ENCODE data around the gene NUCB1. TPM values are rescaled to one million over a fixed set of nuclear protein-coding genes. Genes with fewer than 3 reads are reported as not detected.

Gene NUCB1
- total RNA-seq, 1 donor from 2014 or later = 167 TPM

DNA sequence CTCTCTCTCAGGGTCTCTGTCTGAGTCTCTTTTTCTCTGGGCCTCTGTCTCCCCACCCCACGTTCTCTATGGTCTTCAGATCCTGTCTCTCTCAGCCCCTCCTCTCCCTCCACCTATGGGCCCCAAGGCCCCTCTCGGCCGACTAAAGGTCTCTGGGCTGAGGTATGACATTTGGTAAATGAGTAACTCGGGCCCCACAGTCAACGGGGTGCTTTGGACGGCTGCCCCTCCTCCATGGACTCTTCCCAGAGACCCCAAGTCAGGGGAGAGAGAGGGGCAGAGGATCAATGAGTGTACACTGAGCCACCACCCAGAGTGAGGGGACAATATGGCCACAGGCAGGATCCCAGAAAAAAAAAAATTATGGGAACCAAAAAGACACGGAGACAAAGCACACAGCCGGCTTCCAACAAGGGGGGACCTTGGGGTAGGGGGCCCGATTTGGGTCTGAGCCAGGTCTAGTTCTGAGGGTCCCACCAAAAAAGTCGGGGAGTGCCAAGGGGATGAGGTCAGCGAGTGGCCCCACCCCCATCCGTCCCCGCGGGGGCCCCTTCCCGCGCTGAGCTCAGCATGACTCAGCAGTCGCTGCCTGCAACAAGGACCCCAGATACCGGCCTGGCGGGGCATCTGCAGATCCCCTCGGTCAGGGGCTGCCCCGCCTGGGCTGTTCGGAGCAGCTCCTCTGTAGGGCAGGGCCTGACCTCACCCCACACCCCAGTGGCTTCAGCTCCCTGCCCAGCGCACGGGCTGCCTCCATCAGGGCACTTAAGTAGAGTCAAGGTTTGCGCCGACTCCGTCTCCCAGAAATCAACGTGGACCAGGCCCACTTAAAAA, 63.5 kb downstream of the NUCB1 start:
- peak; percentile 73 for DNase-seq

DNA sequence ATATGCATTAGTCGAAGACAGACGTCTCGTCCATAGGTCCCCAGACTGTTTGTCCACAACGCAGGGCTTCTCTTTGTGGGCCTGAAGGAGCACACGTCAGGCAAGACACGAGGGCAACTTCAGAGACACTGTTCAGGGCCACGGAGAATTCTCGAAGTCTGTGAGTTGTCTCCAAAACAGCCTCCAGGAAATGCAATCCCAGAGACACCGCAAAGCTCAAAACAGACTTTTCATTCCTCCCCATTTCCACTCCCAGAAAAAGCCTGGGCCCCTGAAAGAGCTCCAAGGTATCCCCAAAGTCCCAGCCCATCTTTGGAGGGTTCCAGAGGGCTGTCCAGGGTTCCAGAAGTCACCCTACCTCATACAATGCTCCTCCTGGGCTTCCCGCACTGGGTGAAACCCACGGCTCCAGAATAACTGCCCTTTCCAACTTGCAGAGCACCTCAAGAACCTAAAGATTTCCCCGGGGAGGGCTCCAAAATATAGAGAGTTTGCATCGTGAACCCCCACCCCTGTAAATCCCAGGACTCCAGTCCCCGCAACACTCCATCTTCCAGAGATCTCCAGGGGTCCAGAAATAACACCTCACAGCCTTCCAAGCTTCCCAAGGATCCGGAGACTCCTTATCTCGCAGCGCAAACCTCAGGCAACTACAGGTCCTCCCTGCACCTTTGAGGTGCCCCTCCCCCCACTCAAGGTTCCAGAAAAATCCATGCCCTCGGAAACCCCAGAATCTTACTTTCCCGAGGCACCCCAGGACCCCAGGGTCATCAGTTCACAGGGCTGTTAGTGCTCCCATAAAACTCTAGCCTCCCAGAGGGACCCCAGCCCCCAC, 64.3 kb downstream of the NUCB1 start:
- no peak for DNase-seq

DNA sequence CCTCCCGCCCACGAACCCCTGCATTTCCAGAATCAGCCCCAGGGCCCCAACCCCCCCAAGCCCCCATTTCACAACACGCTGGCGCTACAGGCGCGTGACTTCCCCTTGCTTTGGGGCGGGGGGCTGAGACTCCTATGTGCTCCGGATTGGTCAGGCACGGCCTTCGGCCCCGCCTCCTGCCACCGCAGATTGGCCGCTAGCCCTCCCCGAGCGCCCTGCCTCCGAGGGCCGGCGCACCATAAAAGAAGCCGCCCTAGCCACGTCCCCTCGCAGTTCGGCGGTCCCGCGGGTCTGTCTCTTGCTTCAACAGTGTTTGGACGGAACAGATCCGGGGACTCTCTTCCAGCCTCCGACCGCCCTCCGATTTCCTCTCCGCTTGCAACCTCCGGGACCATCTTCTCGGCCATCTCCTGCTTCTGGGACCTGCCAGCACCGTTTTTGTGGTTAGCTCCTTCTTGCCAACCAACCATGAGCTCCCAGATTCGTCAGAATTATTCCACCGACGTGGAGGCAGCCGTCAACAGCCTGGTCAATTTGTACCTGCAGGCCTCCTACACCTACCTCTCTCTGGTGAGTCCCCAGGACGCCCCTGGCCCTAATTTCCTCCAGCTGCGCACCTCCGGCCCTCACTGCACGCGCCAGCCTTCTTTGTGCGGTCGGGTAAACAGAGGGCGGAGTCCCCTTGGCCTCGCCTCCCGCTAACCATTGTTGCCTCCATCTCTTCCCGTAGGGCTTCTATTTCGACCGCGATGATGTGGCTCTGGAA, 65.1 kb downstream of the NUCB1 start, which contains the start of gene FTL:
FTL (plus strand) TSS at position 270 of the 766 bp plus-strand sequence; CDS start at position 469, 199 bp downstream.
- DNase-seq = peak; percentile 97

DNA sequence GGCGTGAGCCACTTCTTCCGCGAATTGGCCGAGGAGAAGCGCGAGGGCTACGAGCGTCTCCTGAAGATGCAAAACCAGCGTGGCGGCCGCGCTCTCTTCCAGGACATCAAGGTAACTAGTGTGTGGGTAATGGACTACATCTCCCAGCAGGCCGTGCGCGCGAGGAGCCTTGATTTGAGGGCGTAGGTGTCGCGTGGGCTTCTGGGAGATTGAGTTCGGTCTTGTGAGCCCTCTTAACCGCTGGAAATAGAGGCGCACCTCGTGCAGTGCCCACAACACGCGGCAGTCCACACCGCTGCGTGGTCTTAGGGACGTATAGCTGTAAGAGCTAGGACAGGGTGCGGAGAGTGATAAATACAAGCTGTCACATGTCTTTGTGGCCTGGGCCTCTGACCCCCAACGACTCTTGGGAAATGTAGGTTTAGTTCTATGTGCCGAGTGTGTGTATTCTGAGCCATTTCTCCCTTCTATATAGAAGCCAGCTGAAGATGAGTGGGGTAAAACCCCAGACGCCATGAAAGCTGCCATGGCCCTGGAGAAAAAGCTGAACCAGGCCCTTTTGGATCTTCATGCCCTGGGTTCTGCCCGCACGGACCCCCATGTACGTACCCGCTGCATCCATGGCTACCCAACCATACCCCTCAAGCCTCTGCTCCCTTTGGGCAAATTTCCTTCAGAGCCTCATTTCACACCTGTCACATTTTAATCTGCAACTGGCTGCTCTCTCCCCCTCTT, 65.9 kb downstream of the NUCB1 start:
- peak; percentile 90 for DNase-seq

DNA sequence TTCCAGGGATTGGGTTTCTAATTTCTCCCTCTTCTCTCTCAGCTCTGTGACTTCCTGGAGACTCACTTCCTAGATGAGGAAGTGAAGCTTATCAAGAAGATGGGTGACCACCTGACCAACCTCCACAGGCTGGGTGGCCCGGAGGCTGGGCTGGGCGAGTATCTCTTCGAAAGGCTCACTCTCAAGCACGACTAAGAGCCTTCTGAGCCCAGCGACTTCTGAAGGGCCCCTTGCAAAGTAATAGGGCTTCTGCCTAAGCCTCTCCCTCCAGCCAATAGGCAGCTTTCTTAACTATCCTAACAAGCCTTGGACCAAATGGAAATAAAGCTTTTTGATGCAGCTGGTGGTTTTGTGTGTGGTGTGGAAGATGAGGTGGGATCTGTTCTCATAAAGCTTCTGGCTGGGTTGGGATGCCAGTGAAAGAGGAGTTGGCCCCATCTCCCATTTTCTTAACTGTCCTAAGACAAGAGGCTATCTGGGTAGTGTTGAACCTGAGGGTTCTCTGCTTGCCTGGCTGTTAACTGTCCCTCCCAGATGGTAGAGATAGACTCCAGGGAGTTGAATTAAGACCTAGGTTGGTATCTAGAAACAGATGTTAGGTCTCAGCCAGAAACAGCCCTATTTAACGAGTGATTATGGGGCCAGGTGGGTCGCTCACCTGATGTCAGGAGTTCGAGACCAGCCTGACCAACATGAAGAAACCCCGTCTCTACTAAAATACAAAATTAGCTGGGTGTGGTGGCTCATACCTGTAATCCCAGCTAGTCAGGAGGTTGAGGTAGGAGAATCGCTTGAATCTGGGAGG, 66.6 kb downstream of the NUCB1 start:
- DNase-seq = no peak

DNA sequence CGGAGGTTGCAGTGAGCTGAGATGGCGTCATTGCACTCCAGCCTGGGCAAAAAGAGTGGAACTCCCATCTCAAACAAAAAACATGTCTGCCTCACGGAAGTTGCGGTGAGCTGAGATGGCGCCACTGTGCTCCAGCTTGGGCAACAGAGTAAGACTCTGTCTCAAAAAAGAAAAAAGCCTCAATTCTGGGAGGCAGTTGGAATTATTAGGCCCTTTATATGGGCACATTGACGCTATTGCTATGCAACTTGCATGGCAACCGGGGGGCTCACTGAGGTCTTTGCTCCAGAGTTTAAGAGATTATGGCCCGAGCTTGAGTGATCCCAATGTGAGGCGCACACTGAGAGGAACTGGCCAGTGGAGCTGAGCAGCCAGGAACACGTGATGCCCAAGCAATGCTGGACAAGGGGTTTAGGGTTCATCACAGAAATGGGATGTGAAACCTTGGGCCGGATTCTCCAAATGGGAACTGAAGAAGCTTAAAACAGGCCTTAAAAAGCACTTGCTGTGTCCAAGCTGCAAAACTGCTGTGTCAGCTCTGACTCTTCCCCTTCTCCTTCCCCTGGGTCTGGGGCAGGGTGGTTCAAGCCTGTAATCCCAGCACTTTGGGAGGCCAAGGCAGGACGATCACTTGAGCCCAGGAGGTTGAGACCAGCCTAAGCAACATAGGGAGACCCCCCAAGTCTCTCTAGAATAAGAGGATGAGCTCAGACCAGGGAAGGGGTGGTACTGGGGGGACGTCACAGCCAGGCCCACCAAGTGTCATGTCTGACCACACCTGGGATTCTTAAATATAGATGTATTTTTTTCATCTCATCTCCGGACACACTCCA, 67.5 kb downstream of the NUCB1 start:
- DNase-seq = no peak

DNA sequence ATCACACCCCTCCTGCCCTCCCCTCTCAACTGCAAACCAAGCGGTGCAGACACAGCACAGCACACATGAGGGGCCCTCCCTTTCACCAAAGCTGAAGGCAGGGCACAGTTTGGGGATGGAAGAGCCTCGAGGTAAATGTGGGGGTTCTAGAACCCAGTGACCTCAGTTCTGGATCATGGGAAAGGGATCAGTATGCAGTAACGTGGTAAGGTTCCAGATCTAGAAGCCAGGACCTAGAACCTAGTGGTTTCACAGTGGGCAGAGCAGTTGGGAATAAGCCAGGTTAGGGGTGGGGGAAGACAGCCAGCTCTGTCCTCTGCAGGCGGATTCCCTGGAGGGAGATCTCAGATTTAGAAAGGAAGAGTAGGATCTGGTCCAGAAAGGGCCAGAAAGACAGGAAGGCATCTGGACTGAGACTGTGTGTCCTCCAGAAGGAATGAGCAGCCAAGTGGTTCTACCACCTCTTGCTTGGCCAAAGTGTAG, 68.1 kb downstream of the NUCB1 start:
- no peak for DNase-seq

DNA sequence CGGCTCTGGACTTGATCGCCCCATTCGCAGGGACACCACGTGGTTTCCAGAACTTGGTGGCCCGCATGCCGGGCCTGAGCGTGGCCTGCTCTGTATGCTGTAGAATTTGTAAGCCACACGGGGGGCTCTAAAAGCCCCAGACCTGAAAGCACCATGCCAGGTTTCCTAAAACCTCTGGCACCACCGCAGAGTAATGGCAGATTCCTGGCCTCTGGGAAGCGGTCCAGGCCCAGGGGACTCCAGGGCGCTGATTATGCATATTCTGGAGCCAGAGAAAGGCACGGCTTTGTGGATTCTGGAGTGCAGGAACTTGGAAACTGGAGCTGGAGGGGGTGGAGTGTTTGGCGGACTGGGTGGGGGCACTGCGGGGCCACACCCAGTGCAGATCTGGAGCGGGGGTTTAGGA, 68.7 kb downstream of the NUCB1 start:
- no peak for DNase-seq

DNA sequence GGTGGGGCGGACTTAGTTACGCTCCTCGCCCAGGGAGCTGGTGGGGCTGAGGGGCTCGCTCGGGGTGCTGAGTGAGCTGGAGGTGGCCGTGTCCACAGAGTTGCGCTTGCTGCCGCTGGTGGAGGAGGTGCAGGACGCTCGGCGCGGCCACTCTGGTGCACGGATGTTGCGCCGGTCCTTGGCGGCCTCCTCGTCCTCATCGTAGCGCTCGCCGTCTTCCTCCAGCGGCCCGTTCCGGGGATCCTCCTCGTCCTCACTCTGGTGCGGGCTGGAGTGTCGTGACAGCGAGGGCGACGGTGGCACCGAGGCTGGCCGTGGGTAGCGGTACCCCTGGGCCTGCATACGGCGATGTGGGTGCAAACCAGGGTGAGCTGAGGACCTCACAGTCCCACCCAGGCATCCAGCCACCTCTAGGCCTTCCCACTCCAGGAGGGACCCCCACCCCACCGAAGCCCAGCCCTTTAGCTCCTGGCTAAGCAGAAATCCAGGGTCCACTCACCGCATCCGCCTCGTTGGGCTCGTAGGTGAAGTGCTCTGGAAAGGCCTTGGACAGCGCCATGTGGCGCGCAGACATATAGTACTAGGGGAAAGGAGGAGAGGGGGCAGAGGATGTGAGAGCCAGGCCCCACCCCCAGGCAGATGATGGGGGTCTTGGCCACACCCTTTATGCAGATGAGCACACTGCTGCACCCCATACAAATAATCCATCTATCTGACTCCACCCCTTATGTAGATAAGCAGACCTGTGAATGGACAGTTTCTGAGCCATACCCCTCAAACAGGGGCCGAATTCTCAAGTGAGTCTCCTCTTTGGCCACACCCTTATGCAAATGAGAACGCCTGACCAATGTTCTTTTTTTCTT, 69.4 kb downstream of the NUCB1 start:
- DNase-seq = peak; percentile 36

DNA sequence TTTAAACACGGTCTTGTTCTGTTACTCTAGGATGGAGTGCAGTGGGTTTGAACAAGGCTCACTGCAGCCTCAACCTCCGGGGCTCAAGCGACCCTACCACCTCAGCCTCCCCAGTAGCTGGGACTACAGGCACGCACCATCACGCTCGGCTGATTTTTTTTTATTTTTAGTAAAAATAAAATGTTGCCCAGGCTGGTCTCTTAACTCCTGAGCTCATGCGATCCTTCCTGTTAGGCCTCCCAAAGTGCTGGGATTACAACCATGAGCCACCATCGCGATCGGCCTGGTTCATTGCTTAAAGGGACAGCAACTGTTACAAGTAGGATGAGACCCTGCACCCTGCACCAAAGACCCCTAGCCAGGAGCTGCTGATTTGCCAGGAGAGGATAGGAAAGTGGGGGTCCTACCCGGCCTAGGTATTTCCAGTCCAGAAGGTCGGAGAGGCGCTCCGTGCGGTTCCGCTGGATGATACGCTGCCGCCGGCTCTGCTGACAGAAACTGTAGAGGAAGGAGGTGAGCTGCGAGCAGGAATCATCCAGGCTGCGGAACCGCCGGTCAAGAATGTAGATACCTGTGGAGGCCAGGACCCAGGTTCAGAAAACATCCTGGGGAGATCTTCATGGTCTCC, 70.1 kb downstream of the NUCB1 start:
- no peak for DNase-seq

DNA sequence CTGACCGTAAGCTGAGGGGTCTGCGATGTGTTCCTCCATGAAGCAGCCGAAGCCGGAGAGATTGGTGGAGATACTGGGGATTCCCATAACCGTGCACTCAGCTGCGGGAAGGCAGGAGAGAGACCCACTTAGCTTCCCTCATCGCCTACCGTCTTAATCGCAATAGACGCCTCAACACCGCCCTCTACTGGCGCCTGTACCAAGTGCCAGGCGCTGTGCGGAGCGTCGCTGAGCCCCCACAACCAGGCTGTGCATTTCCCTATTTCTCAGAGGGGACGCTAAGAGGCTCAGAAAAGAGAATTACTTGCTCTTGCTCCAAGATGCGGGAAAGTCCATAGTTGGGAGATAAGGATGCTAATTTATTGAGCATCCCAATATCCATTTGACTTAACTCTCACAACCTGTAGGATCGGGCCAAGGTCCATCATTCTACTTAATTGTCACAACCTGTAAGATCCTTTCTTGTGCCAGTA, 70.8 kb downstream of the NUCB1 start:
- peak; percentile 91 for DNase-seq

Other genes with a start within 250 kb of the NUCB1 start
- gene NTN5, start 227.3 kb upstream of the NUCB1 start, total RNA-seq = 0.05 TPM in 1 of 2 replicates, not detected in the other
- not detected in 2 replicates for gene FUT2, start 204.3 kb upstream of the NUCB1 start, total RNA-seq
- gene MAMSTR, start 180.6 kb upstream of the NUCB1 start, total RNA-seq = 0.09 and 0.51 TPM in 2 replicates
- gene RASIP1, start 159.7 kb upstream of the NUCB1 start, total RNA-seq = 130 and 154 TPM in 2 replicates
- 0.17 and 0.28 TPM in 2 replicates for gene IZUMO1, start 153.4 kb upstream of the NUCB1 start, total RNA-seq
- gene FUT1, start 147.7 kb upstream of the NUCB1 start, total RNA-seq = 8.1 and 10.9 TPM in 2 replicates
- gene FGF21, start 144.8 kb upstream of the NUCB1 start, total RNA-seq = not detected in 2 replicates
- 40.7 and 56.7 TPM in 2 replicates for gene BCAT2, start 89.3 kb upstream of the NUCB1 start, total RNA-seq
- 1.5 and 8.0 TPM in 2 replicates for gene HSD17B14, start 63.8 kb upstream of the NUCB1 start, total RNA-seq
- 2.6 and 6.5 TPM in 2 replicates for gene PLEKHA4, start 31.7 kb upstream of the NUCB1 start, total RNA-seq
- 39.2 and 59.6 TPM in 2 replicates for gene PPP1R15A, start 27.9 kb upstream of the NUCB1 start, total RNA-seq
- 0.34 TPM in 1 of 2 replicates, not detected in the other for gene TULP2, start 1.6 kb upstream of the NUCB1 start, total RNA-seq
- not detected in 2 replicates for gene DHDH, start 33.4 kb downstream of the NUCB1 start, total RNA-seq
- gene BAX, start 54.6 kb downstream of the NUCB1 start, total RNA-seq = 96.8 and 134 TPM in 2 replicates
- 1,252 and 1,399 TPM in 2 replicates for gene FTL, start 65.0 kb downstream of the NUCB1 start, total RNA-seq
- gene GYS1, start 93.0 kb downstream of the NUCB1 start, total RNA-seq = 14.8 and 28.8 TPM in 2 replicates
- gene RUVBL2, start 93.6 kb downstream of the NUCB1 start, total RNA-seq = 172 and 278 TPM in 2 replicates
- gene LHB, start 116.8 kb downstream of the NUCB1 start, total RNA-seq = not detected in 2 replicates
- not detected in 2 replicates for gene CGB3, start 124.0 kb downstream of the NUCB1 start, total RNA-seq
- not detected in 2 replicates for gene CGB2, start 131.6 kb downstream of the NUCB1 start, total RNA-seq
- gene CGB1, start 136.6 kb downstream of the NUCB1 start, total RNA-seq = not detected in 2 replicates
- not detected in 2 replicates for gene CGB5, start 143.5 kb downstream of the NUCB1 start, total RNA-seq
- gene CGB8, start 148.8 kb downstream of the NUCB1 start, total RNA-seq = not detected in 2 replicates
- not detected in 2 replicates for gene CGB7, start 157.4 kb downstream of the NUCB1 start, total RNA-seq
- gene NTF4, start 164.5 kb downstream of the NUCB1 start, total RNA-seq = not detected in 2 replicates
- not detected in 2 replicates for gene KCNA7, start 172.4 kb downstream of the NUCB1 start, total RNA-seq
- 142 and 166 TPM in 2 replicates for gene SNRNP70, start 185.1 kb downstream of the NUCB1 start, total RNA-seq
- 0.56 and 0.68 TPM in 2 replicates for gene LIN7B, start 214.1 kb downstream of the NUCB1 start, total RNA-seq
- gene C19orf73, start 218.8 kb downstream of the NUCB1 start, total RNA-seq = 0.65 and 1.4 TPM in 2 replicates
- 4.0 and 12.9 TPM in 2 replicates for gene PPFIA3, start 219.2 kb downstream of the NUCB1 start, total RNA-seq

Data from dermis blood vessel endothelial cell (primary cell).